GM23248 (cell line): ENCODE data around the gene F13B.

Experiments used
- EZH2 ChIP-seq: fragments of 200-600 bp; sonication (generic); IDR thresholded peaks from 2 replicates; pipeline ENCODE4 v1.6.1; 2018; ENCODE audit warnings: antibody characterized with exemption, mild to moderate bottlenecking; ENCODE audit not compliant: insufficient read depth, poor library complexity, severe bottlenecking
- EZH2phosphoT487 ChIP-seq: fragments of 200-600 bp; sonication (generic); IDR thresholded peaks from 2 replicates; pipeline ENCODE4 v1.6.1; 2018; ENCODE audit warnings: antibody characterized with exemption, moderate library complexity, mild to moderate bottlenecking, low read depth; ENCODE audit not compliant: insufficient read depth

DNA sequence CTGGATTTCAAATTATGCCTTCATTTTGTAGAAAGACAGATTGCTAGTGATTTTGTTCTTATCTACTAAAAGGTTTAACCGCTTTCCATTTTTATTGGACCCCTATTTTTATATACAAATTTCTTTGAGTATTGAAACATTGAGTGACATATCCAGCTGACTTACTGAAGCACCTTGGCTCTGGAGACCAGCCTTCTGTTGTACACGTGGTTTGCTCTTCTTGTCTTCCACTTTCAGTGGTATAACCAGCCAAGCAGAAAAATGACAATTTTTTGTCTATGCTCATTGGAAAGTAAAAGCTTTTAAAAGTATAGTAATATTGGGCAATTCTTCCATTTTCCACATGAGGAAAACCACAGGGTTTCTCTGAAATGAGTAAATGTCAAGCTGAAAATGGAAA is 4.4 kb downstream of the F13B start:
- TF ChIP-seq EZH2: no peak
- TF ChIP-seq EZH2phosphoT487: no peak
